Hippocampal formation (tissue), 2 donors: ENCODE data around the gene CCER1.

Source experiments
- DNase-seq, 2 donors: peaks; one replicate each; lab custom pipeline; 2025; lab: John Stamatoyannopoulos, UW

CCER1 gene

GRCh38 chr12:90920222-90920621 lies 34.8 kb downstream of the CCER1 start:
- no peak for DNase-seq

- DNase-seq = no peak
Observed at GRCh38 chr12:90917431-90917830, 37.5 kb downstream of the CCER1 start.

GRCh38 chr12:90916516-90916915 lies 38.5 kb downstream of the CCER1 start:
- no peak for DNase-seq

- no peak for DNase-seq
Observed at GRCh38 chr12:90915353-90915752, 39.6 kb downstream of the CCER1 start.

GRCh38 chr12:90910958-90911357 lies 44.0 kb downstream of the CCER1 start:
- DNase-seq = no peak

- no peak for DNase-seq
Observed at GRCh38 chr12:90909069-90909770, 45.8 kb downstream of the CCER1 start.

GRCh38 chr12:90908465-90908864 lies 46.5 kb downstream of the CCER1 start:
- DNase-seq = no peak

GRCh38 chr12:90905691-90906370 lies 49.1 kb downstream of the CCER1 start:
- no peak for DNase-seq

GRCh38 chr12:90902596-90902995 lies 52.4 kb downstream of the CCER1 start:
- no peak for DNase-seq
